AG04450 (cell line): Measurements from ENCODE around the gene NCEH1. TPM values are rescaled to one million over a fixed set of nuclear protein-coding genes. Genes with fewer than 3 reads are reported as not detected.
"Not testable (repeated sequence)": the region's sequence is repeated elsewhere in the genome, so short reads cannot be mapped to it uniquely, and the experiment has no call there.

Experiments used
- CTCF ChIA-PET: fragments of 300-600, 350-600 bp; formaldehyde crosslinking; extraction: SDS; loops from one replicate; lab custom pipeline; 2022; ENCODE audit warnings: antibody characterized with exemption, inconsistent platforms; lab: Charles Lee
- POLR2A ChIA-PET: fragments of 350-600 bp; formaldehyde crosslinking; extraction: SDS; loops from one replicate; lab custom pipeline; 2021; ENCODE audit warnings: antibody characterized with exemption, inconsistent platforms; lab: Yijun Ruan, JAX
- DNase-seq: peaks from one replicate; pipeline ENCODE4 v3.0.0-alpha.2; 2011; ENCODE audit warnings: low read depth, low spot score
- H3K27ac ChIP-seq: one replicate; pipeline ENCODE4 v1.5.1; 2012; ENCODE audit warnings: low read depth, low read length, control low read depth
- H3K27me3 ChIP-seq: one replicate; pipeline ENCODE4 v1.6.0; 2012; ENCODE audit warnings: low read length; ENCODE audit not compliant: control insufficient read depth, insufficient read depth
- H3K4me3 ChIP-seq: 2 replicates; pipeline ENCODE4 v1.5.1; 2011; ENCODE audit warnings: mild to moderate bottlenecking, low read depth, low read length, control low read depth
- H3K9me3 ChIP-seq: 2 replicates; pipeline ENCODE4 v1.5.1; 2012; ENCODE audit warnings: low read length; ENCODE audit not compliant: control insufficient read depth, insufficient read depth
- CTCF ChIP-seq: IDR thresholded peaks from 2 replicates; pipeline ENCODE4 v1.5.1; 2011; ENCODE audit warnings: low read depth, low read length, control low read depth, inconsistent platforms
- polyA plus RNA-seq: library from polyadenylated mRNA; depleted of rRNA; stranded (reverse); fragments of >200 nt; gene quantifications from 2 replicates; pipeline ENCODE4 v1.2.3, GENCODE V29; 2011

NCEH1 gene
- polyA plus RNA-seq, 1 experiment, result 14.6 TPM

GRCh38 chr3:172598904-172599303 is 112.0 kb downstream of the NCEH1 start:
- Histone ChIP-seq H3K27me3 (no peaks in the 10 kb centered on the region), H3K4me3 (no peak overlapping the region), H3K27ac (no peak overlapping the region), H3K9me3 (no peaks in the 10 kb centered on the region; the same call in 1 of the 2 replicates)
- ChIA-PET POLR2A (no interaction called here), CTCF (no interaction called here)
- no peak for TF ChIP-seq CTCF
- no peak for DNase-seq

GRCh38 chr3:172596394-172596706 is 114.5 kb downstream of the NCEH1 start:
- ChIA-PET CTCF (interaction anchor here (1.0 to 4.2 kb wide), 28 partner anchors 10 to 137 kb away, joined by 3 to 39 read pairs (median 6); partner anchors contain the start of gene TNFSF10), POLR2A (no interaction called here)
- no peaks in the 10 kb centered on the region for H3K27me3 ChIP-seq
- DNase-seq, result no peak
- H3K27ac ChIP-seq, result no peak overlapping the region
- no peaks in the 10 kb centered on the region for H3K9me3 ChIP-seq
- TF ChIP-seq CTCF, result no peak
- no peak overlapping the region for H3K4me3 ChIP-seq

- no peak for DNase-seq
- no peak overlapping the region for H3K4me3 ChIP-seq
- TF ChIP-seq CTCF, result peak; percentile 77
- H3K27ac ChIP-seq, result no peak overlapping the region
- no peaks in the 10 kb centered on the region for H3K9me3 ChIP-seq
- POLR2A ChIA-PET, result no interaction called here
- CTCF ChIA-PET, result interaction anchor here (1.0 to 4.2 kb wide), 31 partner anchors 9 to 188 kb away, joined by 3 to 39 read pairs (median 6); partner anchors contain the start of gene TNFSF10
- no peaks in the 10 kb centered on the region for H3K27me3 ChIP-seq
Observed at GRCh38 chr3:172595664-172596393, 115.0 kb downstream of the NCEH1 start.

- H3K27me3 ChIP-seq, H3K27ac ChIP-seq, DNase-seq, H3K9me3 ChIP-seq, POLR2A ChIA-PET, H3K4me3 ChIP-seq: not testable (repeated sequence)
- CTCF ChIA-PET, result interaction anchor here (0.9 to 4.2 kb wide), 25 partner anchors 8 to 187 kb away, joined by 3 to 39 read pairs (median 6); no protein-coding TSS in a partner anchor
Observed at GRCh38 chr3:172594900-172595663, 115.8 kb downstream of the NCEH1 start.

GRCh38 chr3:172592898-172593669 is 117.8 kb downstream of the NCEH1 start:
- ChIA-PET POLR2A (interaction anchor here (0.6 kb wide), 1 partner anchor 1595 kb away, joined by 8 read pairs; no protein-coding TSS in a partner anchor), CTCF (interaction anchor here (0.7 kb wide), 4 partner anchors 27 to 820 kb away, joined by 3 to 8 read pairs (median 3); no protein-coding TSS in a partner anchor)
- no peak for DNase-seq
- Histone ChIP-seq H3K27ac (no peak overlapping the region), H3K9me3 (no peaks in the 10 kb centered on the region), H3K27me3 (no peaks in the 10 kb centered on the region), H3K4me3 (no peak overlapping the region)
- TF ChIP-seq CTCF, result no peak
